Kidney capillary endothelial cell (primary cell): ENCODE measurements around the gene MYO15B.

Experiments
- DNase-seq: peaks from one replicate; pipeline ENCODE4 v3.0.0-alpha.2; 2018; ENCODE audit warnings: low spot score

The MYO15B gene

GRCh38 chr17:75587675-75588595 is at the start of gene MYO15B:
Gene MYO15B (plus strand): TSS chr17:75587800. CDS start chr17:75588058, 258 bp downstream.
- peak; percentile 58 for DNase-seq

- DNase-seq, result no peak
Measured at GRCh38 chr17:75539967-75540729, 47.5 kb upstream of the MYO15B start.

- no peak for DNase-seq
Measured at GRCh38 chr17:75540923-75541503, 46.6 kb upstream of the MYO15B start.

- no peak for DNase-seq
Measured at GRCh38 chr17:75542229-75542628, 45.4 kb upstream of the MYO15B start.

- DNase-seq, result no peak
Measured at GRCh38 chr17:75542728-75543336, 44.8 kb upstream of the MYO15B start.

- no peak for DNase-seq
Measured at GRCh38 chr17:75544250-75544649, 43.4 kb upstream of the MYO15B start.

- no peak for DNase-seq
Measured at GRCh38 chr17:75546181-75546580, 41.4 kb upstream of the MYO15B start.

GRCh38 chr17:75547091-75547490 is 40.5 kb upstream of the MYO15B start:
- DNase-seq, result no peak

GRCh38 chr17:75548813-75549212 is 38.8 kb upstream of the MYO15B start:
- DNase-seq, result no peak

GRCh38 chr17:75549246-75550138 is 38.1 kb upstream of the MYO15B start:
- DNase-seq, result no peak

- no peak for DNase-seq
Measured at GRCh38 chr17:75550139-75550465, 37.5 kb upstream of the MYO15B start.

GRCh38 chr17:75551266-75551665 is 36.3 kb upstream of the MYO15B start:
- DNase-seq, result peak; percentile 33

GRCh38 chr17:75552425-75553294 is 34.9 kb upstream of the MYO15B start:
- DNase-seq, result no peak

GRCh38 chr17:75553295-75554110 is 34.1 kb upstream of the MYO15B start:
- DNase-seq, result no peak

- DNase-seq, result no peak
Measured at GRCh38 chr17:75555679-75556153, 31.9 kb upstream of the MYO15B start.

- DNase-seq, result no peak
Measured at GRCh38 chr17:75557075-75557851, 30.3 kb upstream of the MYO15B start.

- DNase-seq, result no peak
Measured at GRCh38 chr17:75557852-75558665, 29.5 kb upstream of the MYO15B start.
